HEK293 (cell line): Measurements from ENCODE around the gene USHBP1.

ENCODE experiments used
- KLF7 ChIP-seq: fragments of 450-650 bp; formaldehyde crosslinking; IDR thresholded peaks from 2 replicates; pipeline ENCODE4 v1.5.1; 2016; ENCODE audit warnings: missing biosample characterization, missing genetic modification characterization, borderline replicate concordance
- OSR2 ChIP-seq: fragments of 450-650 bp; formaldehyde crosslinking; IDR thresholded peaks from 2 replicates; pipeline ENCODE4 v1.5.1; 2016; ENCODE audit warnings: missing biosample characterization, missing genetic modification characterization
- REPIN1 ChIP-seq: fragments of 450-650 bp; formaldehyde crosslinking; IDR thresholded peaks from 2 replicates; pipeline ENCODE4 v1.5.1; 2017; ENCODE audit warnings: missing biosample characterization, missing genetic modification characterization, low read depth
- WT1 ChIP-seq: fragments of 450-650 bp; formaldehyde crosslinking; IDR thresholded peaks from 2 replicates; pipeline ENCODE4 v1.5.1; 2016; ENCODE audit warnings: missing biosample characterization, missing genetic modification characterization
- ZBTB20 ChIP-seq: fragments of 450-650 bp; formaldehyde crosslinking; IDR thresholded peaks from 2 replicates; pipeline ENCODE4 v1.5.1; 2016; ENCODE audit warnings: missing biosample characterization, missing genetic modification characterization
- ZFP3 ChIP-seq: fragments of 450-650 bp; formaldehyde crosslinking; IDR thresholded peaks from 2 replicates; pipeline ENCODE4 v1.5.1; 2016; ENCODE audit warnings: low read depth, missing biosample characterization, missing genetic modification characterization
- ZNF121 ChIP-seq: fragments of 450-650 bp; formaldehyde crosslinking; IDR thresholded peaks from 2 replicates; pipeline ENCODE4 v1.5.1; 2016; ENCODE audit warnings: missing biosample characterization, missing genetic modification characterization
- ZNF157 ChIP-seq: fragments of 450-650 bp; formaldehyde crosslinking; IDR thresholded peaks from 2 replicates; pipeline ENCODE4 v1.5.1; 2016; ENCODE audit warnings: missing biosample characterization, missing genetic modification characterization
- ZNF223 ChIP-seq: fragments of 450-650 bp; formaldehyde crosslinking; IDR thresholded peaks from 2 replicates; pipeline ENCODE4 v1.5.1; 2016; ENCODE audit warnings: missing biosample characterization, missing genetic modification characterization
- ZNF274 ChIP-seq, 2 experiments: fragments of 200-500 bp in 1 of 2; fragments of 450-650 bp in 1 of 2; sonication (Bioruptor generic) in 1 of 2; formaldehyde crosslinking in 1 of 2; IDR thresholded peaks; 2 replicates each; pipeline versions ENCODE4 v1.5.1 to v1.6.1; 2014 to 2016; ENCODE audit warnings: borderline replicate concordance in 1 of 2, inconsistent platforms in 1 of 2, low read length in 1 of 2, missing biosample characterization in 1 of 2, missing genetic modification characterization in 1 of 2
- ZNF324 ChIP-seq: fragments of 450-650 bp; formaldehyde crosslinking; IDR thresholded peaks from 2 replicates; pipeline ENCODE4 v1.5.1; 2016; ENCODE audit warnings: missing biosample characterization, missing genetic modification characterization
- ZNF391 ChIP-seq: fragments of 450-650 bp; formaldehyde crosslinking; IDR thresholded peaks from 2 replicates; pipeline ENCODE4 v1.5.1; 2016; ENCODE audit warnings: low read depth, missing biosample characterization, missing genetic modification characterization, borderline replicate concordance
- ZNF398 ChIP-seq: fragments of 450-650 bp; formaldehyde crosslinking; IDR thresholded peaks from 2 replicates; pipeline ENCODE4 v1.5.1; 2017; ENCODE audit warnings: missing biosample characterization, missing genetic modification characterization
- ZNF555 ChIP-seq: fragments of 450-650 bp; formaldehyde crosslinking; conservative IDR thresholded peaks from 2 replicates; pipeline ENCODE4 v1.5.1; 2017; ENCODE audit warnings: missing biosample characterization, mild to moderate bottlenecking, missing genetic modification characterization, inconsistent platforms
- ZNF561 ChIP-seq: fragments of 450-650 bp; IDR thresholded peaks from 2 replicates; pipeline ENCODE4 v1.5.1; 2018; ENCODE audit warnings: missing biosample characterization, missing genetic modification characterization, borderline replicate concordance
- ZNF585B ChIP-seq: fragments of 450-650 bp; formaldehyde crosslinking; IDR thresholded peaks from 2 replicates; pipeline ENCODE4 v1.5.1; 2016; ENCODE audit warnings: missing biosample characterization, missing genetic modification characterization
- ZNF624 ChIP-seq: fragments of 450-650 bp; formaldehyde crosslinking; IDR thresholded peaks from 2 replicates; pipeline ENCODE4 v1.5.1; 2017; ENCODE audit warnings: missing biosample characterization, missing genetic modification characterization
- ZNF654 ChIP-seq: fragments of 450-650 bp; formaldehyde crosslinking; IDR thresholded peaks from 2 replicates; pipeline ENCODE4 v1.5.1; 2016; ENCODE audit warnings: low read depth, missing biosample characterization, missing genetic modification characterization
- ZNF670 ChIP-seq: fragments of 450-650 bp; formaldehyde crosslinking; IDR thresholded peaks from 2 replicates; pipeline ENCODE4 v1.5.1; 2016; ENCODE audit warnings: missing biosample characterization, missing genetic modification characterization, low read depth
- ZNF785 ChIP-seq: fragments of 450-650 bp; formaldehyde crosslinking; IDR thresholded peaks from 2 replicates; pipeline ENCODE4 v1.5.1; 2016; ENCODE audit warnings: missing biosample characterization, missing genetic modification characterization
- ZSCAN18 ChIP-seq: fragments of 450-650 bp; formaldehyde crosslinking; IDR thresholded peaks from 2 replicates; pipeline ENCODE4 v1.5.1; 2016; ENCODE audit warnings: missing biosample characterization, missing genetic modification characterization
- TF ChIP-seq, protein P1 (sequence below): fragments of 450-650 bp; formaldehyde crosslinking; IDR thresholded peaks from 2 replicates; pipeline ENCODE4; 2016; ENCODE audit warnings: missing biosample characterization, missing genetic modification characterization
- TF ChIP-seq, protein P2 (sequence below): fragments of 450-650 bp; formaldehyde crosslinking; IDR thresholded peaks from 2 replicates; pipeline ENCODE4 v1.5.1; 2016; ENCODE audit warnings: missing biosample characterization, missing genetic modification characterization, borderline replicate concordance

Gene USHBP1

GRCh38 chr19:17235300-17235970, 29.1 kb downstream of the USHBP1 start (continued):
- TF ChIP-seq ZNF654 (tag by site-specific recombination) (no peak), ZNF561 (tag by site-specific recombination) (peak; percentile 81), ZNF398 (tag by site-specific recombination) (no peak), ZNF670 (tag by site-specific recombination) (no peak), ZNF324 (tag by site-specific recombination) (no peak), WT1 (no peak), ZNF157 (tag by site-specific recombination) (no peak), REPIN1 (tag by site-specific recombination) (no peak), ZNF624 (tag by site-specific recombination) (no peak), ZBTB20 (tag by site-specific recombination) (peak; percentile 87; the same call in 1 of the 2 replicates), ZNF121 (tag by site-specific recombination) (no peak), ZNF785 (tag by site-specific recombination) (no peak; the same call in 1 of the 2 replicates), ZNF555 (tag by site-specific recombination) (no peak), ZNF391 (no peak), OSR2 (tag by site-specific recombination) (peak; percentile 6; the same call in 1 of the 2 replicates), ZFP3 (no peak), ZSCAN18 (no peak), ZNF585B (no peak), ZNF274 (IDR thresholded peaks at IDR 0.05; ENCODE audit: low read length) (no peak), ZNF274 (tag by site-specific recombination; IDR thresholded peaks at IDR 0.05; ENCODE audit: borderline replicate concordance) (no peak), ZNF223 (no peak), KLF7 (tag by site-specific recombination) (no peak)
- TF ChIP-seq, protein P1, sequence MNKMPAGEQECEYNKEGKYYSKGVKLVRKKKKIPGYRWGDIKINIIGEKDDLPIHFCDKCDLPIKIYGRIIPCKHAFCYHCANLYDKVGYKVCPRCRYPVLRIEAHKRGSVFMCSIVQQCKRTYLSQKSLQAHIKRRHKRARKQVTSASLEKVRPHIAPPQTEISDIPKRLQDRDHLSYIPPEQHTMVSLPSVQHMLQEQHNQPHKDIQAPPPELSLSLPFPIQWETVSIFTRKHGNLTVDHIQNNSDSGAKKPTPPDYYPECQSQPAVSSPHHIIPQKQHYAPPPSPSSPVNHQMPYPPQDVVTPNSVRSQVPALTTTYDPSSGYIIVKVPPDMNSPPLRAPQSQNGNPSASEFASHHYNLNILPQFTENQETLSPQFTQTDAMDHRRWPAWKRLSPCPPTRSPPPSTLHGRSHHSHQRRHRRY (tag by site-specific recombination), result no peak
- TF ChIP-seq, protein P2, sequence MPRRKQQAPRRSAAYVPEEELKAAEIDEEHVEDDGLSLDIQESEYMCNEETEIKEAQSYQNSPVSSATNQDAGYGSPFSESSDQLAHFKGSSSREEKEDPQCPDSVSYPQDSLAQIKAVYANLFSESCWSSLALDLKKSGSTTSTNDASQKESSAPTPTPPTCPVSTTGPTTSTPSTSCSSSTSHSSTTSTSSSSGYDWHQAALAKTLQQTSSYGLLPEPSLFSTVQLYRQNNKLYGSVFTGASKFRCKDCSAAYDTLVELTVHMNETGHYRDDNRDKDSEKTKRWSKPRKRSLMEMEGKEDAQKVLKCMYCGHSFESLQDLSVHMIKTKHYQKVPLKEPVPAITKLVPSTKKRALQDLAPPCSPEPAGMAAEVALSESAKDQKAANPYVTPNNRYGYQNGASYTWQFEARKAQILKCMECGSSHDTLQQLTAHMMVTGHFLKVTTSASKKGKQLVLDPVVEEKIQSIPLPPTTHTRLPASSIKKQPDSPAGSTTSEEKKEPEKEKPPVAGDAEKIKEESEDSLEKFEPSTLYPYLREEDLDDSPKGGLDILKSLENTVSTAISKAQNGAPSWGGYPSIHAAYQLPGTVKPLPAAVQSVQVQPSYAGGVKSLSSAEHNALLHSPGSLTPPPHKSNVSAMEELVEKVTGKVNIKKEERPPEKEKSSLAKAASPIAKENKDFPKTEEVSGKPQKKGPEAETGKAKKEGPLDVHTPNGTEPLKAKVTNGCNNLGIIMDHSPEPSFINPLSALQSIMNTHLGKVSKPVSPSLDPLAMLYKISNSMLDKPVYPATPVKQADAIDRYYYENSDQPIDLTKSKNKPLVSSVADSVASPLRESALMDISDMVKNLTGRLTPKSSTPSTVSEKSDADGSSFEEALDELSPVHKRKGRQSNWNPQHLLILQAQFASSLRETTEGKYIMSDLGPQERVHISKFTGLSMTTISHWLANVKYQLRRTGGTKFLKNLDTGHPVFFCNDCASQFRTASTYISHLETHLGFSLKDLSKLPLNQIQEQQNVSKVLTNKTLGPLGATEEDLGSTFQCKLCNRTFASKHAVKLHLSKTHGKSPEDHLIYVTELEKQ, result no peak
